SK-N-SH (cell line): ENCODE results near the gene RICTOR. TPM values are rescaled to one million over a fixed set of nuclear protein-coding genes. Genes with fewer than 3 reads are reported as not detected.

Source experiments
- CTCF ChIA-PET: fragments of 300-600, 350-600 bp; formaldehyde crosslinking; extraction: SDS; loops from one replicate; lab custom pipeline; 2021; lab: Yijun Ruan, JAX
- POLR2A ChIA-PET: fragments of 350-600 bp; sonication (Branson Sonifier 250); formaldehyde crosslinking; extraction: SDS; loops from one replicate; lab custom pipeline; 2020; ENCODE audit warnings: antibody characterized with exemption, inconsistent platforms; lab: Yijun Ruan, JAX
- DNase-seq: peaks from one replicate; pipeline ENCODE4 v3.0.0; 2012
- H2AFZ ChIP-seq: fragments of 200-600 bp; sonication (generic); 2 replicates; pipeline ENCODE4 v1.8.1; 2016; ENCODE audit warnings: antibody characterized with exemption, mild to moderate bottlenecking, low read depth
- H3F3A ChIP-seq: fragments of 200-600 bp; sonication (generic); replicated peaks from 2 replicates; pipeline ENCODE3; 2016; ENCODE audit warnings: antibody characterized with exemption, mild to moderate bottlenecking; ENCODE audit not compliant: insufficient read depth
- H3K27ac ChIP-seq, 2 experiments: fragments of 200-500 bp in 1 of 2; fragments of 200-600 bp in 1 of 2; sonication (Bioruptor generic) in 1 of 2; sonication (generic), shearing (Covaris generic) in 1 of 2; 2 replicates each; pipeline versions ENCODE4 v1.5.1 to v1.6.1; 2014 to 2016; ENCODE audit warnings: low read depth in 2 of 2, inconsistent platforms in 1 of 2, low read length in 1 of 2, mild to moderate bottlenecking in 1 of 2, mixed read lengths in 1 of 2
- H3K27me3 ChIP-seq: fragments of 200-600 bp; sonication (generic), shearing (Covaris generic); 2 replicates; pipeline ENCODE4 v1.6.1; 2016; ENCODE audit warnings: mixed run types; ENCODE audit not compliant: insufficient read depth
- H3K36me3 ChIP-seq, 2 experiments: fragments of 200-500 bp in 1 of 2; fragments of 200-600 bp in 1 of 2; sonication (Bioruptor generic) in 1 of 2; sonication (generic) in 1 of 2; replicated peaks in 1 of 2; 2 replicates each; pipeline versions ENCODE3 to v1.5.1; 2014 to 2016; ENCODE audit warnings: low read length in 1 of 2, mild to moderate bottlenecking in 1 of 2; ENCODE audit not compliant: insufficient read depth in 2 of 2, control insufficient read depth in 1 of 2
- H3K4me1 ChIP-seq, 2 experiments: fragments of 200-500 bp in 1 of 2; fragments of 200-600 bp in 1 of 2; sonication (Bioruptor generic) in 1 of 2; sonication (generic), shearing (Covaris generic) in 1 of 2; 2 replicates each; pipeline versions ENCODE4 v1.5.1 to v1.6.1; 2014 to 2016; ENCODE audit warnings: low read depth in 1 of 2, low read length in 1 of 2, mixed run types in 1 of 2; ENCODE audit not compliant: insufficient read depth in 2 of 2, control insufficient read depth in 1 of 2
- H3K4me2 ChIP-seq: fragments of 200-600 bp; sonication (generic), shearing (Covaris generic); 2 replicates; pipeline ENCODE4 v1.6.1; 2017; ENCODE audit warnings: mixed run types
- H3K4me3 ChIP-seq, 2 experiments: fragments of 200-500 bp in 1 of 2; fragments of 200-600 bp in 1 of 2; sonication (Bioruptor generic) in 1 of 2; sonication (generic), shearing (Covaris generic) in 1 of 2; 2 replicates each; pipeline versions ENCODE4 v1.5.1 to v1.8.1; 2014 to 2016; ENCODE audit warnings: low read depth in 2 of 2, inconsistent platforms in 1 of 2, low read length in 1 of 2, mild to moderate bottlenecking in 1 of 2, mixed read lengths in 1 of 2, moderate library complexity in 1 of 2
- H3K79me2 ChIP-seq: fragments of 200-600 bp; sonication (generic); 2 replicates; pipeline ENCODE4 v1.8.1; 2017; ENCODE audit warnings: mild to moderate bottlenecking; ENCODE audit not compliant: insufficient read depth
- H3K9ac ChIP-seq: fragments of 200-600 bp; sonication (generic); 2 replicates; pipeline ENCODE4 v1.6.1; 2017; ENCODE audit warnings: mixed run types
- H3K9me2 ChIP-seq: fragments of 200-600 bp; sonication (generic); 2 replicates; pipeline ENCODE4 v1.6.1; 2017; ENCODE audit warnings: mixed run types
- H3K9me3 ChIP-seq: fragments of 200-600 bp; sonication (generic); 2 replicates; pipeline ENCODE4 v1.6.1; 2017; ENCODE audit warnings: mixed run types, mild to moderate bottlenecking, moderate library complexity
- H4K20me1 ChIP-seq: fragments of 200-600 bp; sonication (generic); 2 replicates; pipeline ENCODE4 v1.6.1; 2017; ENCODE audit warnings: mild to moderate bottlenecking, mixed run types; ENCODE audit not compliant: insufficient read depth
- FOSL2 ChIP-seq: IDR thresholded peaks from 2 replicates; pipeline ENCODE4 v1.4.0; 2012; ENCODE audit warnings: low read depth, mild to moderate bottlenecking, moderate library complexity, borderline replicate concordance
- FOXM1 ChIP-seq: IDR thresholded peaks from 2 replicates; pipeline ENCODE4 v1.4.0; 2012; ENCODE audit warnings: low read depth, mild to moderate bottlenecking
- GABPA ChIP-seq: IDR thresholded peaks from 2 replicates; pipeline ENCODE4 v1.4.0; 2012; ENCODE audit warnings: low read depth, mild to moderate bottlenecking
- JUND ChIP-seq: IDR thresholded peaks from 2 replicates; pipeline ENCODE4 v1.4.0; 2012
- RXRA ChIP-seq: IDR thresholded peaks from 2 replicates; pipeline ENCODE4 v1.4.0; 2012; ENCODE audit warnings: low read depth, mild to moderate bottlenecking, borderline replicate concordance
- SIN3A ChIP-seq: IDR thresholded peaks from 2 replicates; pipeline ENCODE4 v1.6.1; 2012; ENCODE audit warnings: low read depth, mild to moderate bottlenecking, low read length, moderate library complexity, borderline replicate concordance
- TCF12 ChIP-seq: IDR thresholded peaks from 2 replicates; pipeline ENCODE4 v1.4.0; 2012
- TEAD4 ChIP-seq: IDR thresholded peaks from 2 replicates; pipeline ENCODE4 v1.4.0; 2012; ENCODE audit warnings: mild to moderate bottlenecking, borderline replicate concordance; ENCODE audit not compliant: insufficient read depth
- YY1 ChIP-seq: IDR thresholded peaks from 2 replicates; pipeline ENCODE4 v1.4.0; 2012; ENCODE audit warnings: low read depth, mild to moderate bottlenecking
- WGBS: methylation state at CpG from one replicate; pipeline ENCODE4 v1.1.6; 2017; ENCODE audit warnings: low lambda C conversion rate; 5-methylcytosine and 5-hydroxymethylcytosine counted together
- polyA plus RNA-seq, 3 experiments: library from polyadenylated mRNA; depleted of rRNA; stranded (reverse); fragments of >200 nt; gene quantifications; 2 replicates each; pipeline ENCODE4 v1.2.3, GENCODE V29; 2012
- TF ChIP-seq, protein P1 (sequence below): IDR thresholded peaks from 2 replicates; pipeline ENCODE4; 2012
- TF ChIP-seq, protein P2 (sequence below): fragments of 150-350 bp; IDR thresholded peaks from 2 replicates; pipeline ENCODE4 v1.6.1; 2016; ENCODE audit warnings: mild to moderate bottlenecking, low read depth, low read length
- TF ChIP-seq, protein P3 (sequence below): IDR thresholded peaks from 2 replicates; pipeline ENCODE4 v1.6.1; 2012; ENCODE audit warnings: mild to moderate bottlenecking, low read depth, low read length, moderate library complexity

Gene RICTOR
- polyA plus RNA-seq, 1 of the 3 experiments (the other 2 are of a cell fraction) = 1.6 TPM

DNA sequence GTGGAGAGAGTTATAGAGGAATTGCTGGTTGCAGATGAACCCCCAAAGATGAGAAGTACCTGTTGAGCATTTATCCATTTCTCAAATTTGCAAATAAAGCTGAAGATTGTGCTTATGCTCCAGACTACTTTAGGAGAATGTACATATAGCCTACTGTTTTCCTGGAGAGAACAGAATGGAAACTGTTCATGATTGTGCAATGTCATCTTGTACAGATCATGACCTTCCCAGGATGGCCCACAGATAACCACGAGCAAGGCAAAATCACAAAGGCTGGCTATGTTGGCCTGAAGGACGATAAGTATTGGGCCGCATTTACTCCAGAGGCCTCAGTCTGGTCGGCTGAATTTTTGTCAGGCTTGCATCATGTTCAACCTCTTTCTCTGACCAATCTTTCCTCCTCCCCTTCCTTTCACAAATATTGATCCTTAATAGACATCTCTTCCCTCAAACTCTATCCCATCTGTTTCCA, 28.5 kb upstream of the RICTOR start:
- WGBS = 39% methylated on average over 4 of the region's 4 CpGs
- no peaks in the 10 kb centered on the region for H3K27me3 ChIP-seq
- H3F3A ChIP-seq = peaks cover 24% of the 10 kb centered on the region
- no peaks in the 10 kb centered on the region for H3K36me3 ChIP-seq
- CTCF ChIA-PET = no interaction called here
- no peak for DNase-seq
- H3K9me3 ChIP-seq = no peaks in the 10 kb centered on the region
- POLR2A ChIA-PET = interaction anchor here (0.8 kb wide), 1 partner anchor 15 kb away, joined by 3 read pairs; no protein-coding TSS in a partner anchor
- H3K9me2 ChIP-seq = no peaks in the 10 kb centered on the region
- H4K20me1 ChIP-seq = no peaks in the 10 kb centered on the region
- H3K4me2 ChIP-seq = no peak overlapping the region
- TF ChIP-seq RXRA (no peak), FOXM1 (no peak), TEAD4 (no peak), GABPA (no peak), TCF12 (no peak)
- TF ChIP-seq, protein P1, sequence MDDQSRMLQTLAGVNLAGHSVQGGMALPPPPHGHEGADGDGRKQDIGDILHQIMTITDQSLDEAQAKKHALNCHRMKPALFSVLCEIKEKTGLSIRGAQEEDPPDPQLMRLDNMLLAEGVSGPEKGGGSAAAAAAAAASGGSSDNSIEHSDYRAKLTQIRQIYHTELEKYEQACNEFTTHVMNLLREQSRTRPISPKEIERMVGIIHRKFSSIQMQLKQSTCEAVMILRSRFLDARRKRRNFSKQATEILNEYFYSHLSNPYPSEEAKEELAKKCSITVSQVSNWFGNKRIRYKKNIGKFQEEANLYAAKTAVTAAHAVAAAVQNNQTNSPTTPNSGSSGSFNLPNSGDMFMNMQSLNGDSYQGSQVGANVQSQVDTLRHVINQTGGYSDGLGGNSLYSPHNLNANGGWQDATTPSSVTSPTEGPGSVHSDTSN = no peak
- TF ChIP-seq, protein P2, sequence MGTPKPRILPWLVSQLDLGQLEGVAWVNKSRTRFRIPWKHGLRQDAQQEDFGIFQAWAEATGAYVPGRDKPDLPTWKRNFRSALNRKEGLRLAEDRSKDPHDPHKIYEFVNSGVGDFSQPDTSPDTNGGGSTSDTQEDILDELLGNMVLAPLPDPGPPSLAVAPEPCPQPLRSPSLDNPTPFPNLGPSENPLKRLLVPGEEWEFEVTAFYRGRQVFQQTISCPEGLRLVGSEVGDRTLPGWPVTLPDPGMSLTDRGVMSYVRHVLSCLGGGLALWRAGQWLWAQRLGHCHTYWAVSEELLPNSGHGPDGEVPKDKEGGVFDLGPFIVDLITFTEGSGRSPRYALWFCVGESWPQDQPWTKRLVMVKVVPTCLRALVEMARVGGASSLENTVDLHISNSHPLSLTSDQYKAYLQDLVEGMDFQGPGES = no peak
- TF ChIP-seq, protein P3, sequence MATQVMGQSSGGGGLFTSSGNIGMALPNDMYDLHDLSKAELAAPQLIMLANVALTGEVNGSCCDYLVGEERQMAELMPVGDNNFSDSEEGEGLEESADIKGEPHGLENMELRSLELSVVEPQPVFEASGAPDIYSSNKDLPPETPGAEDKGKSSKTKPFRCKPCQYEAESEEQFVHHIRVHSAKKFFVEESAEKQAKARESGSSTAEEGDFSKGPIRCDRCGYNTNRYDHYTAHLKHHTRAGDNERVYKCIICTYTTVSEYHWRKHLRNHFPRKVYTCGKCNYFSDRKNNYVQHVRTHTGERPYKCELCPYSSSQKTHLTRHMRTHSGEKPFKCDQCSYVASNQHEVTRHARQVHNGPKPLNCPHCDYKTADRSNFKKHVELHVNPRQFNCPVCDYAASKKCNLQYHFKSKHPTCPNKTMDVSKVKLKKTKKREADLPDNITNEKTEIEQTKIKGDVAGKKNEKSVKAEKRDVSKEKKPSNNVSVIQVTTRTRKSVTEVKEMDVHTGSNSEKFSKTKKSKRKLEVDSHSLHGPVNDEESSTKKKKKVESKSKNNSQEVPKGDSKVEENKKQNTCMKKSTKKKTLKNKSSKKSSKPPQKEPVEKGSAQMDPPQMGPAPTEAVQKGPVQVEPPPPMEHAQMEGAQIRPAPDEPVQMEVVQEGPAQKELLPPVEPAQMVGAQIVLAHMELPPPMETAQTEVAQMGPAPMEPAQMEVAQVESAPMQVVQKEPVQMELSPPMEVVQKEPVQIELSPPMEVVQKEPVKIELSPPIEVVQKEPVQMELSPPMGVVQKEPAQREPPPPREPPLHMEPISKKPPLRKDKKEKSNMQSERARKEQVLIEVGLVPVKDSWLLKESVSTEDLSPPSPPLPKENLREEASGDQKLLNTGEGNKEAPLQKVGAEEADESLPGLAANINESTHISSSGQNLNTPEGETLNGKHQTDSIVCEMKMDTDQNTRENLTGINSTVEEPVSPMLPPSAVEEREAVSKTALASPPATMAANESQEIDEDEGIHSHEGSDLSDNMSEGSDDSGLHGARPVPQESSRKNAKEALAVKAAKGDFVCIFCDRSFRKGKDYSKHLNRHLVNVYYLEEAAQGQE = no peak
- H3K4me3 ChIP-seq = no peak overlapping the region
- H3K4me1 ChIP-seq = peaks cover 0 to 14% of the 10 kb centered on the region in 2 experiments; a peak in 2 of 4 replicates
- H3K9ac ChIP-seq = no peak overlapping the region
- peak overlapping the region; percentile 41; the same call in 1 of the 2 replicates for H2AFZ ChIP-seq
- no peaks in the 10 kb centered on the region for H3K79me2 ChIP-seq
- H3K27ac ChIP-seq = peak overlapping the region in 1 of 2 experiments; percentile 82; a peak in 2 of 4 replicates

DNA sequence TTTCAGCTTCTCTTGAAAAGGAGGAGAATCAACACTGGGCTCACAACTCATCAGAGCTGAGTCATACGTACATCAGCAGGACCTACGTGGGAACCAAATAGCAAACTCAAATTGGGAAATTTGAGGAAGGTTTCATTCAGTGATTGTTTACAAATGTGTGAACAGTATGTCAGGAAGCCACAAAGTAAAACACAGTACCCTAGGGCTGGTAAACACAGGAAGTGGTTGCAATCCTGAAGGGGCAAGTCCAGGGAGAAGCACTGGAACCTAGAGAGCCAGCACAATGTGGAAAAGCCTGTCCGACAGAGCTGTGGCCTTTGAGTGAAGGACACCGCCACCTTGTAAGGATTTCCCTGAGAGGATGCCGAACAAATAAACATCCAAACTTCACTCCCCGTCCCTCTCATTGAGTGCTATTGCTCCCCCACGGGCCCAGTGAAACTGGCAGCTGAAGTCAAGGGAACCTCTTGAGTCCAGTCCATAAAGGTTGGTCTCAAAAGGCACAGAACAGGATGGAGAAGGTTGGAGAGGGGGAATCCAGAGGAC, 26.7 kb upstream of the RICTOR start:
- ChIA-PET CTCF (no interaction called here), POLR2A (no interaction called here)
- Histone ChIP-seq H3K27me3 (no peaks in the 10 kb centered on the region), H3K9me3 (no peaks in the 10 kb centered on the region), H3K4me1 (peaks cover 0 to 14% of the 10 kb centered on the region in 2 experiments; a peak in 2 of 4 replicates), H3K36me3 (no peaks in the 10 kb centered on the region), H3K9ac (no peak overlapping the region), H3K4me2 (0 out of 2 replicates have a peak overlapping the region, but pooled peaks have one; percentile 27), H3K4me3 (no peak overlapping the region), H3K9me2 (no peaks in the 10 kb centered on the region), H2AFZ (peak overlapping the region; percentile 36; the same call in 1 of the 2 replicates), H4K20me1 (no peaks in the 10 kb centered on the region), H3K27ac (peak overlapping the region in 1 of 2 experiments; percentile 82; a peak in 2 of 4 replicates), H3K79me2 (no peaks in the 10 kb centered on the region), H3F3A (peaks cover 15% of the 10 kb centered on the region)
- DNase-seq = no peak
- 39% methylated on average over 7 of the region's 7 CpGs for WGBS
- TF ChIP-seq FOXM1 = no peak
- TF ChIP-seq JUND = peak; percentile 28; the same call in 1 of the 2 replicates
- no peak for TF ChIP-seq SIN3A
- TF ChIP-seq FOSL2 = peak; percentile 57; the same call in 1 of the 2 replicates
- no peak for TF ChIP-seq YY1
